ENCODE results near the gene STOML1.

STOML1 gene

DNA sequence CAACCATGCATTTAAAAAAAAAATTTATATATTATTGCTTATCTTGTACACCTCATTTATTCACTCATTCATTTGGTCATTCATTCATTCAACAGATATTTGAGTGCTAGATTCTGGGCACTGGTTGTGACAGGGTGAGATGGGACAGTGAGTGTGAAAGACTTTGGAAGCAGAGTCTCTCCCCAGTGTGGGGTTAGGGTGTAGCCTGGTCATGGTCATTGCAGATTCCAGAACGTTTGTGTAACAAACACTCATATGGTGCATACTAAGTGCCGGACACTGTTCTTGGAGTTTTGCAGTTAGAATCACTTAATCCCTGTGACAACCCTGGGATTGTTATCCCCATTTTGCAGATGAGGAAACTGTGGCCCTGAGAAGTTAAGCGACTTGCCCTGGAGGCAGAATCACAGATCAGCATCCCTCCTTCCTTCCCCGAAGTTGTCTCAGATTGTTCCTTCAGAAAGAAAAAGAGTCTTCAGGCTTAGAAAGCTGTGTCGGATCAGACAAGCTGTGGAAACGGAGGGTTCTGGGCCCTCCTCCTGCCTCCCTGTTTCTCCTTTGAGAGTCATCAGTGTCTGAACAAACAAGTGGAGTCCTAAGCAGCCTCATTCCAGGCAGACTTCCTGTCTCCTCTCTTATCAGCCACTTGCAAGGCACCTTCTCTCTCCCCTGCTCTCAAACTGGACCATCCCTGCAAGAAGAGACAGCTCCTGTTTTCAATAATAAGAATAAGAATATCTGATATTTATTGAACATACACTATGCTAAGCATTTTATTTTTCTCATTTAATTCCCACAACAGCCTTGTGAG, 59.5 kb downstream of the STOML1 start:
- TF ChIP-seq GATA3 (IDR thresholded peaks at IDR 0.05; ENCODE audit: low read depth, low read length) = no peak
- no peak for TF ChIP-seq GATA2 (IDR thresholded peaks at IDR 0.05; ENCODE audit: low read depth, low read length)

DNA sequence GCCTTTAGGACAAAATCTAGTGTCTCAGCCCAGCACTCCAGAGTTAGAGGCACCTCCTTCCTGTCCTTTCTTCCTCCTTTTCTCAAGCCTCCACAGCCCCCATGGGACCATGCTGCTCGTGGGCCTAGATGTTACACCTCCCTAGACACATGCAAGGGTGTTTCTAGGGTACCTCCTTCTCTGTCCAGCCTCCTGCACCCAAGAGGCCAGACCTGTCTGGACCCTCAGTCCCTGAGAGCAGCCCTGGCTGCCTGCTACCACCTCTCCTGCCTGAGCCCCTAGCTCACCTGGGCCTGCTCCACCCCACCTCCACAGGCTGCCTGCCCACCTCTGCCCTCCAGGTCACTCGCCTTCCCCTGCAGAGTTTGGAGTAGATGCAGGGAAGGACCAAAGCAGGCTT, 60.7 kb downstream of the STOML1 start:
- TF ChIP-seq GATA3 (IDR thresholded peaks at IDR 0.05; ENCODE audit: low read depth, low read length) = no peak
- no peak for TF ChIP-seq GATA2 (IDR thresholded peaks at IDR 0.05; ENCODE audit: low read depth, low read length)

DNA sequence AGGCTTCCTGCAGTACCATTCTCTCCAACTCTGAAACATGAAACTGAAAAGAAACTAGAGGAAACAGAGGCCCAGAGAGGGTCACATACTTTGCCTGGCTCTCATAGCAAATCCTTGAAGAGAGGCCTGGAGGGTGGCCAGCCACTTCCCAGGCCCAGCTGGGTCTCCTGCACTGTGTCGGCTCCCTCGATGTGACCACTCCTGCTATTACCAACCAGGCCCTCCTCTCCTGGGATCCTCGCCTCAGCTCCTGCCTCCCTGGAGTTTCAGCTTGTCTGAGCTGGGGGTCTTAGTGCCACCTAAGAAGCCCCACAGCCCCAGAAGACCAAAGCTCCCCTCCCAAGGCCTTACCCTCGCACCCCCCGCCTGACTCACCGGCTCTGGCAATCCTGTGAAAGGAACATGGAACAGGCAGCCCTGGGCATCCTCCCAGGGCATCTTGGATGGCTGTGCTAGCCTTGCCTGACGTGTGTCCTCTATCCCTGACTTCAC, 61.3 kb downstream of the STOML1 start:
- TF ChIP-seq GATA3 (IDR thresholded peaks at IDR 0.05; ENCODE audit: low read depth, low read length) = no peak
- no peak for TF ChIP-seq GATA2 (IDR thresholded peaks at IDR 0.05; ENCODE audit: low read depth, low read length)

DNA sequence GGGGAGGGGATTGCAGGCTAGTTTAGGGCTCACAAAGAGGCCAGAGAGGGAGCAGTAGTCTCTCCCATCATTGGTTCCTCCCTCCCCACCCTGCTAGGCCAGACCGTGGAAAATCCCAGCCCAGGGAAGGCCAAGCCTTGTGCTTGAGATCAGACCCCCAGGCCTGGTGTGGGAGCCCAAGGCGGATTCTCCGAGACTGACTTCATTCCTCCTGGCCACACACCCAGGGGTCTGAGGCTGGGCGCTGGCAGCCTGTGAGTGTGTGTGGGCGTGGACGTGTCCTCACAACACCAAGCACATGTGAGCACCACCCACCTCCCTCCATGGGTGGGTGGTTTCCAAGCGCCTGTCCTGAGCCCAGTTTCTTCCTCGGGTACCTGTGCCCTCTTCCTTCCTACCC, 61.7 kb downstream of the STOML1 start:
- TF ChIP-seq GATA2 (IDR thresholded peaks at IDR 0.05; ENCODE audit: low read depth, low read length) (no peak), GATA3 (IDR thresholded peaks at IDR 0.05; ENCODE audit: low read depth, low read length) (no peak)

DNA sequence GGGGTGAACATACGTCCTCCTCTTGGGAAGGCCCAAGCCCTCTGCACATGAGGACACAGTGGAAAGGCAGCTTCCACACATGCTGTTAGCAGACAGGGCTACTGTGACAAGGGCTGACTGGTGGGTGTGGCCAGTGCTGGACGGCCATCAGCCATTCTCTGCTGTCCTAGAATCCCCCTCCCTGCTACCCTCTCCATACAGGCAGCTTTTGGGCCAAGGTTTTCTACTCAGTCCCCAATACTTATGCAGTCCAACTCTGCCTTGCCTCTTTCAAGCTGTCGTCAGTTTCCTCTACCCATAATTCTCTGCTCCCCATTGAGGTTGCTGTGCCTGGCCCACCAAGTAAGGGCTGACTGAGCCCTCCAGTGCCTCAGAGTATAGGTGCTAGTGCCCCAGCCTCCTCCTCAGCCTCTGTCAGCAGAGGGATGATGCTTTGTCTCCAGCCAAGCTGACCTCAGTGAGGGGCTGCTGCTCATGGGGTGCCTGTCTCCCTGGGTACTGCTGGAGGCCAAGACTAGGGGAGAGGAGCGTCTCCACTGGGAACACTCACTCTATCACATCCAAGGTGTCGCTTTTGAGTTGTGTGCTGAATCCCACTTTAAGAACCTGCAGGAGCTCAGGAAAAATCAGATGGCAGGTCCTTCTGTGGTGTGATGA, 63.0 kb downstream of the STOML1 start:
- TF ChIP-seq GATA2 (IDR thresholded peaks at IDR 0.05; ENCODE audit: low read depth, low read length) = no peak
- no peak for TF ChIP-seq GATA3 (IDR thresholded peaks at IDR 0.05; ENCODE audit: low read depth, low read length)

Data from SH-SY5Y (cell line).